Activated T-cell treated with anti-CD3 and anti-CD28 coated beads, Interleukin-2, amount 50 U/mL, for 1 hour (primary cell): ENCODE results near the gene UROS.

Experiments used
- DNase-seq: peaks from one replicate; pipeline ENCODE4 v3.0.0-alpha.2; 2020

The UROS gene

DNA sequence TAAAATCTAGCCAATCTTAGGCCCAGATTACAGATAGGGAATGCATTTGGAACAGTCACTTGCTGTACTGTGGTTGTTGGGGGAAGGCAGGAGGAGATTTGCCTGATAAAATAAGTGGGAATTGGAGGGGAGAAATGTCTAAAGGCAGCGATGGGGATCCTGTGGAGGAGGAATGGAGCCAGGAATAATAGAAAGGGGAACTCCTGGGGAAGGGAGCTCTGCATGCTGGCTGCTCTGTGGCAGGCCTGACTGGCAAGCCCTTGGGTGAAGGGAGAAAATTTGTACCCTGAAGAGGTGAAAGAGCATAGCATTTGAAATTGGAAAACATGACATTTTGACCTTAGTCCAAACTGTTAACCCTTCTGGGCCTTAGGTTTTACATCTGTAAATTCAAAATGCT, 61.1 kb downstream of the UROS start:
- DNase-seq, result no peak

DNA sequence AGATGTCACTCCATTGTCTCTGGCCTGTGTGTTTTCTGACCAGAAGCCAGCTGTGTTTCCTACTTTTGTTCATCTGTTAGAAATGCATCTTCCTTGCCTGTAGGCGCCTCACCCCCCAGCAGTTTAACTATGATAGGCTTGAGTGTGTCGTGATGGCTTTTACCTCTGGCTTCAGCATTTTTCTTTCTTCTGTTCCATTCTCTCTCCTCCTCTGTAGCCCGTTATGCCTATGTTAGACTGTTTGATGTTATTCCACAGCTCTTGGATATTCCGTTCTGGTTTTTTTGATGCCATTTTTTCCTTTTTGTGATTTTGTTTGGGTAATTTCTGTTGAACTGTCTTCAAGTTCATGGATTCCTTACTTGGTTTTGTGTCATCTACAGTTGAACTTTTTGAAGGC, 65.3 kb downstream of the UROS start:
- DNase-seq, result no peak

DNA sequence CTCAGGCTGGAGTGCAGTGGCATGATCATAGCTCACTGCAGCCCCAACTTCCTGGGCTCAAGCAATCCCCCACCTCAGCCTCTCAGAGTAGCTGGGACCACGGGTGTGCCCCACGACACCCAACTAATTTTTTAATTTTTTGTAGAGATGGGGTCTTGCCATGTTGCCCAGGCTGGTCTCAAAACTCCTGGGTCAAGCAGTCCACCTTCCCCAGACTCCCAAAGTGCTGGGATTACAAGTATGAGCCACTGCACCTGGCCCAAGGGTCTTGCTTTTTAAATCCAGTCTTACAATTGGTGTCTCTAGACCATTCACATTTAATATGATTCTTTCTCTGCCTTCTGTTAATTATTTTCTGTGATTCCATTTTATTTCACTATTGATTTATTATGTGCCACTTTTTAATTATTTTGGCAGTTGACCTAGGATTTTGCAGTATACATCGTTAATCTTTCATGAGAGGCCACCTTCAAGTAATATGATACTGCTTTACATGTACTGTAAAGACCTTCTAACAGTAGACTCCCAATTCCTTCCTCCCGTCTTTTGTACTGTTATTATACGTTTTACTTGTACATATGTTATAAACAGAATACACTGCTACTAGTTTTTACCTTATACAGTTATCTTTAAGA, 66.1 kb downstream of the UROS start:
- no peak for DNase-seq

DNA sequence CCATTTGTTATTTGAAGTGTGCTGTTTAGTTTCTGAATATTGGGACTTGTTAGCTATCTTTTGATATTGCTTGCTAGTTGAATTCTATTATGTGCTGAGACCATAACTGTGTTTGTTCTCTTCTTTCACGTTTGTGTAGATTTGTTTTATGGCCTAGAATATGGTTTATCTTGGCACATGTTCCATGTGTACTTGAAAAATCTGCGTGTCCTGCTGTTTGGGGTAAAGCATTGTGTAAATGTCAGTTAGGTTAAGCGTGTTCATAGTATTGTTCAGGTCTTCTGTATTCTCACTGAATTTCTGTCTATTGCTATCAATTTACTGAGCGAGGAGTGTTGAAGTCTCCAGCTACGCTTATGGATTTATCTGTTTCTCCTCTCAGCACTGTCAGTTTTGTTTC, 66.9 kb downstream of the UROS start:
- DNase-seq, result no peak

DNA sequence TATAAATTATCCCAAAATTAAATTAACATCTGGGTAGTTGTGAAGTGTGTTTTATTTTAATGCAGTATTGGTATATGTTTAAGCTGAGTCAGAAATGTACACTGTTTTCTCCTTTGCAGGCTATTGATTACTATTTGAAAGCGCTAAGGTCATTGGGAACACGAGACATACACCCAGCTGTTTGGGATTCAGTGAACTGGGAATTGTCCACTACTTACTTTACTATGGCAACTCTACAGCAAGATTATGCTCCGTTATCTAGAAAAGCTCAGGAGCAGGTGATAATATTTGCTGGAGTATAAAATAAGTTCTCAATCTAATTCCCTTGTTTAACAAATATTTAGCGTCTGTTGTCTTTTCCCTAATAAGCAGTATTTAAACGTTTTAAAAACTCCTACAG, 75.6 kb downstream of the UROS start:
- no peak for DNase-seq

DNA sequence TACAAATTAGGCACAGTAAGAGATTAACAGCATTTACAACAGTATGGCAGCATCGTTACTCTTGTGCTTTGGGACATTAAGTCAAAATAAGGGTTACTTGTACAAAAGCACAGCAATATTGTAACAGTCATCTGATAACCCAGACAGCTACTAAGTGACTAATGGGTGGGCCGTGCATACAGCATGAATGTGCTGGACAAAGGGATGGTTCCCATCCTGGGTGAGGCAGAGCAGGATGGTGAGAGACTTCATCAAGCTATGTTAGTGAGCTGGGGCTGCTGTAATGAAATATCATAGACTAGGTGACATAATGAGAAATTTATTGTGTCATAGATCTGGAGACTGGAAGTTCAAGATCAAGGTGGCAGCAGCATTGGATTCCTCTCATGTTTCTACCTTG, 78.1 kb downstream of the UROS start:
- DNase-seq, result no peak

DNA sequence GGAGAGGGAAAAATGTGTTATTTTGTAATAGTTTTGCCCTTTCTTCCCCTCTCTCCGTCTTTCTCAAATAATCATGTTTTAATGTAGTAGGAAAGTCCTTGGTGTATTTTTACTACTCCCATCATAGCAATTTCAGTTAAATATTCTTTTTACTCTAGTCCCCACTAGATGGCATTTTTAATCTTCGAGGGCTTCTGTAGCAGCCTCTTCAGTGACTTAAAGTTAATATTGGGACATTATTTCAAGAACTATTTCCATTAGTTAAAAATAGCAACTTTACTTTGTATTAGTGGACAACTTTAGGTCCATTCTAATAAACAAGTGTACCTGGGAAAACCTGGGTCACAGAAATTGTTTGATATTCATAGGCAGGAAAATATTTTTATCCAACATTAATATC, 80.6 kb downstream of the UROS start:
- DNase-seq, result no peak

DNA sequence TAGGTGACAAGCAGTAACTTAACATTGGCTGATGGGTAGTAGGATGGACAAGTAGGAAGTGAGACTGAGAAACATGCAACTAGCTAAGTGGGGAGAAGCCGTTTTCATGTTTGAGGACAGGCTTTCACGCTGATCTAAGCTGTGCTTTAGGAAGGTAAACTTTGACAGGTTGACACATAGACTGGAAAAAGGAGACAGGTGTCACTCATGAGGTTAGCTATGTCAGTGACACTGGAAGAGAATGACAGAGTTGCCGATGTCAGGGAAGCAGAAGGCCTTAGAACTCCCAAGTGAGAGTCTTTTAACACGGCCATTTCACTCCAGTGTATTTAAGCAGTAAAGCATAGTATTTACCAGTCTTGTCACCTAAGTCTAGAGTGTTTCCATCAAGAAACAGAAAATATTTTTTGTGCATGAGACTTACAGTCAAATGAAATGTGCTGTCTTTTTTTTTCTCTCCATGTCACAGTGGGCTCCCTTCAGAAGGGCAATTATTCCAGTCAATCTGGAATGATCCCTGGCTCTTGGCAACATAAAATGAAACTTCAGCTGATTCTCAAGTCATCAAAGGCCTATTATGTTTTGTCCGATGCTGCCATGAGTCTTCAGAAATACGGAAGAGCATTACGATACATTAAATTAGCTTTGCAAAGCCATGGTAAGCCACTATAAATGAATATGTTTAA, 82.9 kb downstream of the UROS start:
- DNase-seq, result no peak
